ENCODE data around the gene COQ7. TPM values are rescaled to one million over a fixed set of nuclear protein-coding genes. Genes with fewer than 3 reads are reported as not detected.
A peak's percentile ranks its signal among the peaks of the same experiment; 100 is the strongest.

The COQ7 gene
- 10 to 100 TPM; 10.1 to 33.4 (median 20.3) TPM for total RNA-seq

- in situ Hi-C loops (cut with MboI; ENCODE audit: low pct_unique_long_range_greater_than_20kb in 2 of 9, low sequenced_read_pairs in 9 of 9, unreplicated experiment in 9 of 9) = loop anchor here in 1 of 9 experiments (25.0 kb wide), 1 partner anchor 445 kb away; the partner anchor contains the start of genes CCP110 and GDE1
- peak within 1 kb of the TSS; percentile 99 for H3K27ac ChIP-seq
- peak within 1 kb of the TSS; percentile 67 to 98 (median 95) for H3K4me3 ChIP-seq
- WGBS, 10 experiments = 0 to 3% (median 0%) methylated on average over 1 to 15 of the region's 68 CpGs; no CpG with 5 or more reads in 3 of the 10 experiments
- ATAC-seq (replicated peaks in 6 of 8) = peak; percentile 92 to 95 (median 93)
- peaks cover 0 to 12% of the 10 kb centered on the region in 2 donors for H3K4me1 ChIP-seq (replicated peaks in 1 of 2)
These were observed at the start of gene COQ7 for GRCh38 chr16:19067349-19068236. COQ7 (plus strand) TSS chr16:19067614; CDS start chr16:19067665, 51 bp downstream.

DNA sequence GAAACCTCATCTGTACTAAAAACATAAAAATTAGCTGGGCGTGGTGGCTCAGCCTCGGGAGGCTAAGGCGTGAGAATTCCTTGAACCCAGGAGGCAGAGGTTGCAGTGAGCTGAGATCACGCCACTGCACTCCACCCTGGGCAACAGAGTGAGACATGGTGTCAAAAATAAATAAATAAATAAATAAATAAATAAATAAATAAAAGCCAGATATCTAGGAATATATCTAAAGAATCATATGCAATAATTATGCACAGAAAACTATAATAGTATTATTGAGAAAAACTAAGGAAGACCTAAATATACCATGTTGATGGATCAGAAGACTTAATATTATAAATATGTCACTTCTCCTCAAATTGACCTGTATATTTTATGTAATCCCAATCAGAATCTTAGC is 46.7 kb upstream of the COQ7 start:
- Histone ChIP-seq H3K27ac (no peak overlapping the region), H3K4me3 (no peak overlapping the region), H3K4me1 (replicated peaks in 1 of 2) (no peaks in the 10 kb centered on the region)
- ATAC-seq (replicated peaks in 6 of 8) = no peak
- in situ Hi-C loops (cut with MboI; ENCODE audit: low pct_unique_long_range_greater_than_20kb in 2 of 9, low sequenced_read_pairs in 9 of 9, unreplicated experiment in 9 of 9) = no loop called here
- WGBS, 10 experiments = 48 to 100% (median 95%) methylated on average over 1 to 4 of the region's 4 CpGs; no CpG with 5 or more reads in 1 of the 10 experiments

DNA sequence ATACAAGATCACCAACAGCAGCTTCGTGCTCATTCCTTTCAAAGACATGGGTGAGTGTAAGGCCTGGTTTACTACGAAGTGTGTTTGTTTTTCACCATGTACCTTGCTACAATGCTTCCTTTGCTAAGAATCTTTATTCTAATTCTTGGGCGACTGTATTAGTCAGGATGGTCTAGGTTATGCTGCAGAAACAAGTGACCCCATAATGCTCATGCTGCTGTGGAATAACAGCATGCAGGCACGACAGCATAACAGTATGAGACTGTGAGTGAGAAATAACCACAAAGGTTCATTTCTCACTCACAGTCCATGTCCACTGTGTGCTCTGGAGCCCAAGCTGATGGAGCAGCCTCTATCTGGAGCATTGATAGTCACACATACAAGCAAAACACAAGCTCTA is 45.7 kb upstream of the COQ7 start:
- ATAC-seq (replicated peaks in 6 of 8) = no peak
- Histone ChIP-seq H3K27ac (no peak overlapping the region), H3K4me3 (no peak overlapping the region), H3K4me1 (replicated peaks in 1 of 2) (no peaks in the 10 kb centered on the region)
- in situ Hi-C loops (cut with MboI; ENCODE audit: low pct_unique_long_range_greater_than_20kb in 2 of 9, low sequenced_read_pairs in 9 of 9, unreplicated experiment in 9 of 9) = no loop called here
- WGBS, 10 experiments = 35 to 91% (median 80%) methylated on average over 1 to 4 of the region's 4 CpGs; no CpG with 5 or more reads in 2 of the 10 experiments

- Histone ChIP-seq H3K4me1 (replicated peaks in 1 of 2) (no peaks in the 10 kb centered on the region), H3K4me3 (no peak overlapping the region), H3K27ac (no peak overlapping the region)
- in situ Hi-C loops (cut with MboI; ENCODE audit: low pct_unique_long_range_greater_than_20kb in 2 of 9, low sequenced_read_pairs in 9 of 9, unreplicated experiment in 9 of 9) = no loop called here
- no peak for ATAC-seq (replicated peaks in 6 of 8)
- WGBS, 10 experiments = 33 to 87% (median 75%) methylated on average over 1 to 3 of the region's 3 CpGs
These were observed 40.0 kb upstream of the COQ7 start for GRCh38 chr16:19027416-19027815.

GRCh38 chr16:19029980-19030379 is 37.4 kb upstream of the COQ7 start:
- H3K4me1 ChIP-seq (replicated peaks in 1 of 2) = no peaks in the 10 kb centered on the region
- H3K4me3 ChIP-seq = no peak overlapping the region
- no peak for ATAC-seq (replicated peaks in 6 of 8)
- in situ Hi-C loops (cut with MboI; ENCODE audit: low pct_unique_long_range_greater_than_20kb in 2 of 9, low sequenced_read_pairs in 9 of 9, unreplicated experiment in 9 of 9) = no loop called here
- H3K27ac ChIP-seq = no peak overlapping the region
- WGBS, 10 experiments = 33 to 100% (median 90%) methylated on average over 2 to 6 of the region's 6 CpGs; no CpG with 5 or more reads in 1 of the 10 experiments

- WGBS, 10 experiments = 50 to 100% (median 65%) methylated on average over 1 to 4 of the region's 4 CpGs; no CpG with 5 or more reads in 3 of the 10 experiments
- ATAC-seq (replicated peaks in 6 of 8) = no peak
- H3K27ac ChIP-seq = no peak overlapping the region
- H3K4me3 ChIP-seq = no peak overlapping the region
- no peaks in the 10 kb centered on the region for H3K4me1 ChIP-seq (replicated peaks in 1 of 2)
- in situ Hi-C loops (cut with MboI; ENCODE audit: low pct_unique_long_range_greater_than_20kb in 2 of 9, low sequenced_read_pairs in 9 of 9, unreplicated experiment in 9 of 9) = no loop called here
These were observed 35.7 kb upstream of the COQ7 start for GRCh38 chr16:19031738-19032137.

GRCh38 chr16:19033761-19034160 is 33.7 kb upstream of the COQ7 start:
- WGBS, 10 experiments = 10 to 100% (median 87%) methylated on average over 1 of the region's 1 CpG; no CpG with 5 or more reads in 4 of the 10 experiments
- no peak for ATAC-seq (replicated peaks in 6 of 8)
- in situ Hi-C loops (cut with MboI; ENCODE audit: low pct_unique_long_range_greater_than_20kb in 2 of 9, low sequenced_read_pairs in 9 of 9, unreplicated experiment in 9 of 9) = no loop called here
- Histone ChIP-seq H3K4me3 (no peak overlapping the region), H3K4me1 (replicated peaks in 1 of 2) (no peaks in the 10 kb centered on the region), H3K27ac (no peak overlapping the region)

DNA sequence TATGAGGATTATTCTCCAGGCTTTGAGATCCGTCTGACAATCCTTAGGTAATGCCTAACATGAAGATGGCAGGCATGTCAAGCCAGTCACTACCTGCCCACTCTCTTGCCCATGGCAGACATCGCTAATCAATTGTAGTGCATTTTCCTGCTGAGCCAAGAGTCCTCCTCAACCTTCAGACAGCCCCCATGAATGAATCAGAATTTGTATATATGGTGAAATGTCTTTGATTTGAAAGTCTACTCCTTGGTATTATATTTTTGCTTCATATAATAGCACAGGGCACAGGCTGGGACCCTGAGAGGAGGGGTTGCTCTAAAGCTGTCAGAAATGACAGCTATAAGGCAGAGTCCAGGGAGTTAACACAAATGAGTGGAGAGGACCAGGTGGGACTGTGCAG is 27.0 kb upstream of the COQ7 start:
- 63 to 100% (median 85%) methylated on average over 1 to 2 of the region's 2 CpGs; no CpG with 5 or more reads in 4 of the 10 experiments for WGBS, 10 experiments
- Histone ChIP-seq H3K27ac (no peak overlapping the region), H3K4me1 (replicated peaks in 1 of 2) (no peaks in the 10 kb centered on the region), H3K4me3 (no peak overlapping the region)
- no peak for ATAC-seq (replicated peaks in 6 of 8)
- in situ Hi-C loops (cut with MboI; ENCODE audit: low pct_unique_long_range_greater_than_20kb in 2 of 9, low sequenced_read_pairs in 9 of 9, unreplicated experiment in 9 of 9) = no loop called here

GRCh38 chr16:19044769-19045168 is 22.6 kb upstream of the COQ7 start:
- no peaks in the 10 kb centered on the region for H3K4me1 ChIP-seq (replicated peaks in 1 of 2)
- in situ Hi-C loops (cut with MboI; ENCODE audit: low pct_unique_long_range_greater_than_20kb in 2 of 9, low sequenced_read_pairs in 9 of 9, unreplicated experiment in 9 of 9) = no loop called here
- H3K4me3 ChIP-seq = no peak overlapping the region
- peak in 1 of 8 experiments; percentile 58 for ATAC-seq (replicated peaks in 6 of 8)
- no peak overlapping the region for H3K27ac ChIP-seq
- 45 to 100% (median 94%) methylated on average over 1 to 6 of the region's 11 CpGs; no CpG with 5 or more reads in 6 of the 10 experiments for WGBS, 10 experiments

GRCh38 chr16:19046062-19046461 is 21.4 kb upstream of the COQ7 start:
- in situ Hi-C loops (cut with MboI; ENCODE audit: low pct_unique_long_range_greater_than_20kb in 2 of 9, low sequenced_read_pairs in 9 of 9, unreplicated experiment in 9 of 9) = no loop called here
- no peak overlapping the region for H3K4me3 ChIP-seq
- WGBS, 10 experiments = 80 to 83% (median 80%) methylated on average over 1 to 2 of the region's 2 CpGs; no CpG with 5 or more reads in 7 of the 10 experiments
- H3K27ac ChIP-seq = no peak overlapping the region
- no peak for ATAC-seq (replicated peaks in 6 of 8)
- no peaks in the 10 kb centered on the region for H3K4me1 ChIP-seq (replicated peaks in 1 of 2)

- in situ Hi-C loops (cut with MboI; ENCODE audit: low pct_unique_long_range_greater_than_20kb in 2 of 9, low sequenced_read_pairs in 9 of 9, unreplicated experiment in 9 of 9) = loop anchor here in 1 of 9 experiments (25.0 kb wide), 1 partner anchor 450 kb away; the partner anchor contains the start of genes CCP110 and GDE1
- no peak for ATAC-seq (replicated peaks in 6 of 8)
- Histone ChIP-seq H3K4me3 (no peak overlapping the region), H3K4me1 (replicated peaks in 1 of 2) (peaks cover 0 to 3% of the 10 kb centered on the region in 2 donors), H3K27ac (no peak overlapping the region)
- 43 to 83% (median 71%) methylated on average over 1 to 4 of the region's 4 CpGs for WGBS, 10 experiments
These were observed 4.7 kb upstream of the COQ7 start for GRCh38 chr16:19062706-19063105.

GRCh38 chr16:19066988-19067348 is 446 bp upstream of the COQ7 start:
- H3K4me1 ChIP-seq (replicated peaks in 1 of 2) = peaks cover 0 to 12% of the 10 kb centered on the region in 2 donors
- H3K27ac ChIP-seq = peak overlapping the region; percentile 99
- H3K4me3 ChIP-seq = peak overlapping the region; percentile 8 to 98 (median 88)
- in situ Hi-C loops (cut with MboI; ENCODE audit: low pct_unique_long_range_greater_than_20kb in 2 of 9, low sequenced_read_pairs in 9 of 9, unreplicated experiment in 9 of 9) = loop anchor here in 1 of 9 experiments (25.0 kb wide), 1 partner anchor 445 kb away; the partner anchor contains the start of genes CCP110 and GDE1
- 71 to 90% (median 78%) methylated on average over 2 to 9 of the region's 9 CpGs; no CpG with 5 or more reads in 2 of the 10 experiments for WGBS, 10 experiments
- no peak for ATAC-seq (replicated peaks in 6 of 8)

GRCh38 chr16:19068237-19068815 is 912 bp downstream of the COQ7 start:
- Histone ChIP-seq H3K27ac (peak overlapping the region; percentile 99), H3K4me1 (replicated peaks in 1 of 2) (peaks cover 0 to 12% of the 10 kb centered on the region in 2 donors), H3K4me3 (peak overlapping the region; percentile 67 to 98 (median 95))
- in situ Hi-C loops (cut with MboI; ENCODE audit: low pct_unique_long_range_greater_than_20kb in 2 of 9, low sequenced_read_pairs in 9 of 9, unreplicated experiment in 9 of 9) = loop anchor here in 1 of 9 experiments (25.0 kb wide), 1 partner anchor 444 kb away; the partner anchor contains the start of genes CCP110 and GDE1
- ATAC-seq (replicated peaks in 6 of 8) = no peak
- 27 to 85% (median 44%) methylated on average over 3 to 17 of the region's 19 CpGs; no CpG with 5 or more reads in 1 of the 10 experiments for WGBS, 10 experiments
